T-helper 1 cell treated with Interleukin-12 subunit alpha and Interleukin-12 subunit beta and Interleukin-4 antibody, amounts not matched to agents 30 μg/mL and 1 μg/mL, for 36 hours (primary cell): Measurements from ENCODE around the gene NOP14.
"Not testable (repeated sequence)": the region's sequence is repeated elsewhere in the genome, so short reads cannot be mapped to it uniquely, and the experiment has no call there.

ENCODE experiments used
- H3K27ac Mint-ChIP-seq: one replicate; pipeline ENCODE4 v1.8.0; 2021; ENCODE audit warnings: mild to moderate bottlenecking, mixed read lengths
- H3K27me3 Mint-ChIP-seq: one replicate; pipeline ENCODE4 v1.8.0; 2021; ENCODE audit warnings: low read depth, mixed read lengths
- H3K36me3 Mint-ChIP-seq: one replicate; pipeline ENCODE4 v1.8.0; 2021; ENCODE audit warnings: low read depth, mixed read lengths
- H3K4me1 Mint-ChIP-seq: one replicate; pipeline ENCODE4 v1.8.0; 2021; ENCODE audit warnings: low read depth, mixed read lengths
- H3K4me3 Mint-ChIP-seq: one replicate; pipeline ENCODE4 v1.8.0; 2021; ENCODE audit warnings: mild to moderate bottlenecking, moderate library complexity, mixed read lengths
- H3K9me3 Mint-ChIP-seq: one replicate; pipeline ENCODE4 v1.8.0; 2021; ENCODE audit warnings: mixed read lengths

The NOP14 gene

DNA sequence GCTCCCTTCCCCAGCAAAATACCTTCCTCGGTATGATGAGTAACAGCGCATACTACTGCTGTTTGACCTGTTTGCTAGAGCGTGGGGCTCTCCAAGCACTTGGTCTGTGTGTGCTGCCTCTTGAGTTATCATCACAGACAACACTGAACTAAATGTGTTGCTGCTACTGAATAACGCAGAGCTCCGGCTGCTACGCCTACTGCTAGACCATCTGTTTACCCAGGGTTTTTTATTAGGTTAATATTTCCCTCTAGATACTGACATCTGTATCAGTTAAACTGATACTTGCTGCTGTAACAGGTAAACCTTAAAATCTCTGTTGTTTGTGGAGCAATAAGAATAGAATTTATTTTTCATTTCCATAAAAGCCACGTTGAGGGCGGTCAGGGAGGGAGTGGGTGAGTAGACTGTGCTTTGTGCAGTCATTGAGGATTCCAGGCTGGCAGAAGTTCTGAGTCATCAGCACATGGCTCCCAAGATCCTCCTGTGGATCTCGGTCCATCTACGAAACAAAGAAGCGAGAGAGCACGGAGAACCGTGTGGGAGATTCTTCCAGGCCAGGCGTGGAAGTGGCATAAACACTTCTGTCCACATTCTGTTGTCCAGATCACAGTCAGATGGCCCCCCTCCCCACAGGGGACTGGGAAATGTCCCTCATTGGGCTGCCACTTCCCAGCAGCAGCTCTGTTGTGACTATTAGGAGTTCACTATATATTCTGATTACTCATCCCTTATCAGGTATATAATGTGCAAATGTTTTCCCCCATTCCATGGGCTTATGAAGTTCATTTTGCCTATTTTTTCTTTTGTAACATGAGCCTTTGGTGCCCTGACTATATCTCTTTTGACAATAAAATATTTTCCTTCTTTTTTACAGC, 14.2 kb upstream of the NOP14 start:
- Mint-ChIP-seq H3K27me3 (no peaks in the 10 kb centered on the region), H3K27ac (no peak overlapping the region), H3K36me3 (no peaks in the 10 kb centered on the region), H3K4me1 (peaks cover 2% of the 10 kb centered on the region), H3K4me3 (no peak overlapping the region), H3K9me3 (peaks cover 13% of the 10 kb centered on the region)

DNA sequence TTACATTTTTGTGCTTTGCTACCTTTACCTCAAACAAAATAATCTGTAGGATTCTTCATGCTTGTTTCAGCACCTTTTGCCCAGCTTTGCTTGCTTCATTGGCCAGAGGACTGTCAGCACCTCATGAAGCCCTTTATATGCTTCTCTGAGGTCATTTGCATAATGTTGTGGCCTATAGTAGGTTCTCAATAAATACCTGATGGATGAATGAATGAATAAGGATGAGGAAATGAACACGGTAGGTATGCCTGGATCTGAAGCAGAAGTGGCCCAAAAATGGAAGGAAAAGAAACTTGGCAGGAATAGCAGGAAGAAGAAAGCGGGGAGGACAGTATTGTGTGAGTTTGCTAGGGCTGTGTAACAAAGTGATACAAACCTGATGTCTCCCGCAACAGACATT, 8.1 kb upstream of the NOP14 start:
- Mint-ChIP-seq H3K27me3 (no peaks in the 10 kb centered on the region), H3K9me3 (no peaks in the 10 kb centered on the region), H3K4me1 (no peaks in the 10 kb centered on the region), H3K27ac (no peak overlapping the region), H3K4me3 (no peak overlapping the region), H3K36me3 (no peaks in the 10 kb centered on the region)

DNA sequence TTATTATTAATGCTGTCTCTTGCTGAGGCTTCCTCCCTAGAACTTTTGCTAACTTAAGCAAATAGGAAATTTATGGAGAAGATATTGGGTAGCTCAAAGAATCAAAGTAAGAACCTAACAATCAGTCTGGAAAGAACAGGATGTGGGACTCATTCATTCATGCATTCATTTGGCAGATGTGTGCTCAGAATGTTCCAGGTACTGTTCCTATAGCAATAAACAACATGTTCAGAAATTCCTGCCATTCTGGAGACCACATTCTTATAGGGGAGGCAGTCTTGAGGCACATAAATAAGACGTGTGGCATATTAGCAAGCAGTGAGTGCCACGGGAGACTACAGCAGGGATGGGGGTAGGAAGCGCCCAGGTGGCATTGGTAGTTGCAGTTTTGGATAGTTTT, 5.2 kb upstream of the NOP14 start:
- Mint-ChIP-seq H3K36me3 (peaks cover 1% of the 10 kb centered on the region), H3K27me3 (peaks cover 7% of the 10 kb centered on the region), H3K4me1 (peaks cover 8% of the 10 kb centered on the region), H3K4me3 (no peak overlapping the region), H3K9me3 (no peaks in the 10 kb centered on the region), H3K27ac (no peak overlapping the region)

DNA sequence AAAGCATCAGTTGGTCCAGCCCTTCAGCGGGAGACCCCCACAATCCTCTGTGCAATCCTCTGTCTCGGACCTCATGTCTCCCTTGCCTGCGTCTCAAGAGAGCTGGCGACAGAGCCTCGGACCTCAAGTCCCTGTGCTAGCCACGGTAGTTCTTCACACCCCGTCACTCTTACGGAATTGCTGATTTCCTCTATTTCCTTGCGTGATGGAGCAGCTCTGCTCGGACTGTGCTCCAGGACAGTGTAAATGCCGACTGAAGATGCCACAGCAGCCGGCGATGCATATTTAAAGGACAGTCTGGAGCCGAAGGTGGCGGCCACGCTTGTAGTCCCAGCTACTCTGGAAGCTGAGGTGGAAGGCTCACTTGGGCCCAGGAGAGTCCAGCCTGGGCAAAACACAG, 2.1 kb upstream of the NOP14 start:
- H3K27me3 Mint-ChIP-seq: peaks cover 7% of the 10 kb centered on the region
- peak overlapping the region; percentile 67 for H3K4me3 Mint-ChIP-seq
- H3K9me3 Mint-ChIP-seq: no peaks in the 10 kb centered on the region
- no peak overlapping the region for H3K27ac Mint-ChIP-seq
- peaks cover 6% of the 10 kb centered on the region for H3K36me3 Mint-ChIP-seq
- peaks cover 20% of the 10 kb centered on the region for H3K4me1 Mint-ChIP-seq

DNA sequence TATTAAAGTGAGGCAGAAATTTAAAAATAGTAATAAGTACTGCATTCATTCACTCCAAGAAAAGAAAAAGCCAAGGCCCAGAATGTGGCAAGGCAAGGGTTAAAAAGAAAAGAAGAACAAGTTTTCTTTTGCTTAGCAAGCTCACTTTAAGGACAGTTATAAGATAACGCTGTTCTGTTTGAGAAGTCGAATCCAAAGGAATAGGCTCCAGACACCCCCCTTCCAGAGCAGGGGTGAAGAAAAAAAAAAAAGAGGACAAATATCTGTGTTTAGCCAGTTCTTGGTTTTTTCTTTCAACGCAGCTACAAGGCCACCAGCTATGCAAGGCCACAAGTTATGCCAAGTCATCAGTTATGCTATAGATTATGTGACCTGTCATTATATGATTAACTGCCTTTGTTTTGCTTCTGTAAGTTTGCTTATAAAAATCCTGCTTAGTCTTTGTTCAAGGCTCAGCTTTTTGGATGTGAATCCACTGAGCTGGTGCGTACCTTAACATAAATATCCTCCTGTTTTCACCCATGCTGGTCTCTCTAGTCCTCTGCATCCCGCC, 1.6 kb upstream of the NOP14 start:
- Mint-ChIP-seq H3K27ac (peak overlapping the region; percentile 82), H3K36me3 (peaks cover 6% of the 10 kb centered on the region), H3K27me3 (peaks cover 7% of the 10 kb centered on the region), H3K4me3 (peak overlapping the region; percentile 94), H3K4me1 (peaks cover 20% of the 10 kb centered on the region), H3K9me3 (no peaks in the 10 kb centered on the region)

DNA sequence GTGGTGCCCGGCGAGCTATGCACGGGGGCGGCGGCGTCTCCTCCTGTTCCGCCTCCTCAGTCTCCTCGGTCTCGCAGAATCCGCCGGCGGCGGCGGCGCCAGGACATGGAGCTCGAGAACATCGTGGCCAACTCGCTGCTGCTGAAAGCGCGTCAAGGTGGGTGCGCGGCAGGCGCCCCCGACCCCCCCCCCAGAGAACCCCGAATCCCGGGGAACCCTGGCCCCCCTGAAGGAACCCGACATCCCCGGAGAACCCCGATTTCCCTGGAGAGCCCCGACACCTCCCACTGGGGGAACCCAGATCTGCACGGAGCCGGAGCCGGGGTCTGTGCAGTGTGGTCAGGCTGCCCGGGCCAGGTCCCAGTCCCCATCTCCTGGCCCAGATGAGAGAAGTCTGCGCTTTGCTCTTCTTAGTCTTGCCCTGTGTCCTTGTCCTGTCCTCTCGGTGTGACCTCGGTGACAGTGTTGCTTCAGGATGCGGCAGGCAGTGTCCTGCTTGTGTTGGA, 813 bp upstream of the NOP14 start:
- Mint-ChIP-seq H3K27me3 (peaks cover 7% of the 10 kb centered on the region), H3K4me3 (peak overlapping the region; percentile 94), H3K4me1 (peaks cover 23% of the 10 kb centered on the region), H3K36me3 (peaks cover 6% of the 10 kb centered on the region), H3K9me3 (no peaks in the 10 kb centered on the region), H3K27ac (peak overlapping the region; percentile 82)

DNA sequence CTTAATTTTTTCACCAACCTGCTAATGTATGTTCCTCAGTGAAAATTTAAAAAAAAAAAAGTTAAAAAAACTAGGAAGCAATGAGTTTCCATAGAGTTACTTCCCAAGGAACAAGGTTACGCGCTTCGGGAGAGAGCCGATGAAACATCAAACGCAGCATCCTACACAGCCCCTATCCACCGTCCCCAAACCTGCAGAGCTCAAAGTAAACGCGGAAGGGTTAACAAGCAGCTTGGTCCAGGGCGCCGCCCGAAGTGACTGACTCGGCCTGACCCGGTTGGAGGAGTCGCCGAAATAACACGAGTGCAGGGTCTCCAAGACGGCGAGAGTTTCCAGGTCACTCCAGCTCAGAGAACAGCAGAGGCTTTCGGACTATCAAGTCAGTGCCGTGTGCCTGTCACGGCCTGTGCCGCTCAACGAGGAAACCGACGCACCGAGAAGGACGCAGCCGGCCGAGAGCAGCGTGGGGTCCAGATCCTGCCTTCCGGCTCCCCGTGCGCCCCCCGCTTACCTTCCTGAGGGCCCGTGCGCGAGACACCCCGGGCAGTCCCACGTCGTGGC, 512 bp downstream of the NOP14 start:
- H3K27me3 Mint-ChIP-seq: peaks cover 7% of the 10 kb centered on the region
- H3K4me1 Mint-ChIP-seq: peaks cover 33% of the 10 kb centered on the region
- H3K9me3 Mint-ChIP-seq: no peaks in the 10 kb centered on the region
- peaks cover 14% of the 10 kb centered on the region for H3K36me3 Mint-ChIP-seq
- peak overlapping the region; percentile 94 for H3K4me3 Mint-ChIP-seq
- H3K27ac Mint-ChIP-seq: peak overlapping the region; percentile 87

DNA sequence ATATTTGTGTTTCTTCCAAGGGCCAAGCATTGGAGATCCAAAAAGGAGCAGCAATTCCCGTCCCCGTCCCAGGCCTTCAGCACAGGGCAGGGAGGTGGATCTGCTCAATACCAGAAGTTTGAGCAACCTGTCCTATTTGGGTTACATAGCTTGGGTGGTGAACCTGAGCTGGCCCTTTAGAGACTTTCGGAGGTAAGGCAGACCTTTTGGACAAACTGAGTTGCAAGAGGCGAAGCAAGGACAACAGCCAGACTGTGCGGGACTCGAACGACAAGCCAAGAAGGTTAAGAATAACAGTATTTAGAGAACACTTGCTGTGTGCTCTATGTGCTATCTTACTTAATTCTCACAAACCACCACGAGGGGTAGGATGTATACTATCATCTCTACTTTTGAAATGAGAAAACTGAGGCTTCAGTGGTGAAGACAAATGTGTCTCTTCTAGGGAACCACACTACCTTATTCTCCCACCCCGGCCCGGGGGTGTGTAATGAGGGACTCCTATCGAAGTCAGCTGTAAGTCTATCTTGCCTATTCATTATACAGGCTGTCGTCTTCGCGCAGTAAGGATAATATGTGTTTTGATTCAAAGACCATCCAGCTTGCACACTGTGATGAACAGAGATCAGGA, 1.3 kb downstream of the NOP14 start:
- Mint-ChIP-seq H3K4me1 (peaks cover 37% of the 10 kb centered on the region), H3K4me3 (peak overlapping the region; percentile 94), H3K27me3 (peaks cover 7% of the 10 kb centered on the region), H3K27ac (peak overlapping the region; percentile 87), H3K9me3 (no peaks in the 10 kb centered on the region), H3K36me3 (peaks cover 17% of the 10 kb centered on the region)

DNA sequence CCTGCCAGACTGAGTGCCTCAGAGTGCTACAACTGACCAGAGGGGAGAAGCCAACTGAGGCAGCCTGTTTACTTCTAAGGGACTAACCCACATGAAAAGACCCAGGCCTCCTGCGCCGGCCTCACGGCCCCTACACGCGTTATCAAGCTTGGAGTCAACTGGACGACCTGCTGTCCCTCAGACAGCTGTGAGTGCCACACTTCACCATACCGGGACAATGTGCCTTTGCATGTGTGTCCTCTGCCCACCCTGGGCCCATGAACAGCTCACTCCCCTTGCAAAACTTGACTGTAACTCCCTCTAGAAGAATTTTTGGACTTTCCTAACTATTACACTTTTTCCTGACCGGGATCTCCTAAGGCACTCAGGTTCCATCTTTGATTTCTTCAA, 1.8 kb downstream of the NOP14 start:
- peaks cover 39% of the 10 kb centered on the region for H3K4me1 Mint-ChIP-seq
- H3K27ac Mint-ChIP-seq: peak overlapping the region; percentile 87

DNA sequence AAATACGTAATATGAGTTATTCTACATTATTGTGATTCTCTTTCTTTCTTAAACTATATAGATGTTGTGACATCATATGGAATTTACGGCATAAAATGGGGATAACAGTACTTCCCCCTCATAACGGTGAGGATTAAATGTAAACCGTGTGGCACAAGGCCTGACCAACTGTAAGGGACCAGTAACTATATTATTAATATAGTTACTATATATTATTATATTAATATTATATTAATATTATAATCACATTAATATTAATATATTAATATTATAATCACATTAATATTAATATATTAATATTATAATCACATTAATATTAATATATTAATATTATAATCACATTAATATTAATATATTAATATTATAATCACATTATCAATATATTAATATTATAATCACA, 2.8 kb downstream of the NOP14 start:
- peaks cover 25% of the 10 kb centered on the region for H3K36me3 Mint-ChIP-seq
- H3K9me3 Mint-ChIP-seq, H3K27me3 Mint-ChIP-seq, H3K27ac Mint-ChIP-seq, H3K4me3 Mint-ChIP-seq: not testable (repeated sequence)
- H3K4me1 Mint-ChIP-seq: peaks cover 49% of the 10 kb centered on the region

More for the DNA sequence above, 1.8 kb downstream of the NOP14 start:
- peaks cover 20% of the 10 kb centered on the region for H3K36me3 Mint-ChIP-seq
- H3K9me3 Mint-ChIP-seq: no peaks in the 10 kb centered on the region
- H3K4me3 Mint-ChIP-seq: peak overlapping the region; percentile 94
- peaks cover 7% of the 10 kb centered on the region for H3K27me3 Mint-ChIP-seq

DNA sequence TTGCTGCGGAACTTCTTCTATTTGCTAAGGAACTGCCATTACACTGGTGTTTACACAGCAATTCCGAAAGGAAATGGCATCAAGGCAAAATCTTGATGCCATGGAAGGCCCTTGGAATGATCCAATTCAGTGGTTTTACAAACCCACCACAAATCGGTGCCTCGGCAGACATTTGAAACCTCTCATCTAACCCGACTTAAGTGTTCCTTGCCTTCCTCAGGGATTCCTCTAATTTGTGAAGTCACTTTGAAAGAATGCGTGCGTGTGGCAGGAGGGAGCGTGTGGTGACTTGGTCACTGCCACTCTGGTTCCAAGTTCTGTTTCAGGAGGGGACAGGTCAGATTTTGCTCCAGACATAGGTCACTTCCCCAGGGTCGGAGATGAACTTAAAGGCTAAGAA, 4.8 kb downstream of the NOP14 start:
- Mint-ChIP-seq H3K27ac (no peak overlapping the region), H3K4me1 (peaks cover 54% of the 10 kb centered on the region), H3K4me3 (no peak overlapping the region), H3K27me3 (no peaks in the 10 kb centered on the region), H3K36me3 (peaks cover 39% of the 10 kb centered on the region), H3K9me3 (no peaks in the 10 kb centered on the region)

DNA sequence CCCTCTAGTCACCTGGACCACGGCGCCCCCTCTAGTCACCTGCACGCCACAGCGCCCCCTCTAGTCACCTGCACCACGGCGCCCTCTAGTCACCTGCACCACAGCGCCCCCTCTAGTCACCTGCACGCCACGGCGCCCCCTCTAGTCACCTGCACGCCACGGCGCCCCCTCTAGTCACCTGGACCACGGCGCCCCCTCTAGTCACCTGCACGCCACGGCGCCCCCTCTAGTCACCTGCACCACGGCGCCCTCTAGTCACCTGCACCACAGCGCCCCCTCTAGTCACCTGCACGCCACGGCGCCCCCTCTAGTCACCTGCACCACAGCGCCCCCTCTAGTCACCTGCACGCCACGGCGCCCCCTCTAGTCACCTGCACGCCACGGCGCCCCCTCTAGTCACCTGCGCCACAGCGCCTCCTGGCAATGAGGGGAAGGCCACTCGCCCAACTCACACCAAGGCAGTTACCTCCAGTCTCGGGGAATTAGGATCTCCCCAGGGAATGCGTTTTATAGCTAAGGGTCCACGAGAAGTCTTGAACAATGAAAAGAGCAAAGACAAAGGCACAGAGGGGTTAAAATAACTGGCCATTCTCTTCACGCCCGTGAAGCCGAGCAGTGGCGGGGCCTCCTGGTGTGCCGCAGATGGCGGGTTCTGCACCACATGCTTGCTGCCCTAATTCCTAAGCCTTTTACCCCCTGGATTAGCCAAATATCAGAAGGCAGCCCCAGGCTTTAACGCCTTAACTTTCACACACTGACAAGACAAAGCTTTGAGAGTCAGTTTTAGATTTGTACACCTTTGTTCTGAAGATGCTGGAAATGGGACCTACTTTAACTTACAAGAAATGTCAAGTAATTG, 7.8 kb downstream of the NOP14 start:
- H3K27ac Mint-ChIP-seq: peak overlapping the region; percentile 98
- H3K4me1 Mint-ChIP-seq: peaks cover 50% of the 10 kb centered on the region
- peak overlapping the region; percentile 25 for H3K4me3 Mint-ChIP-seq
- not testable (repeated sequence) for H3K27me3 Mint-ChIP-seq, H3K9me3 Mint-ChIP-seq
- H3K36me3 Mint-ChIP-seq: peaks cover 51% of the 10 kb centered on the region

DNA sequence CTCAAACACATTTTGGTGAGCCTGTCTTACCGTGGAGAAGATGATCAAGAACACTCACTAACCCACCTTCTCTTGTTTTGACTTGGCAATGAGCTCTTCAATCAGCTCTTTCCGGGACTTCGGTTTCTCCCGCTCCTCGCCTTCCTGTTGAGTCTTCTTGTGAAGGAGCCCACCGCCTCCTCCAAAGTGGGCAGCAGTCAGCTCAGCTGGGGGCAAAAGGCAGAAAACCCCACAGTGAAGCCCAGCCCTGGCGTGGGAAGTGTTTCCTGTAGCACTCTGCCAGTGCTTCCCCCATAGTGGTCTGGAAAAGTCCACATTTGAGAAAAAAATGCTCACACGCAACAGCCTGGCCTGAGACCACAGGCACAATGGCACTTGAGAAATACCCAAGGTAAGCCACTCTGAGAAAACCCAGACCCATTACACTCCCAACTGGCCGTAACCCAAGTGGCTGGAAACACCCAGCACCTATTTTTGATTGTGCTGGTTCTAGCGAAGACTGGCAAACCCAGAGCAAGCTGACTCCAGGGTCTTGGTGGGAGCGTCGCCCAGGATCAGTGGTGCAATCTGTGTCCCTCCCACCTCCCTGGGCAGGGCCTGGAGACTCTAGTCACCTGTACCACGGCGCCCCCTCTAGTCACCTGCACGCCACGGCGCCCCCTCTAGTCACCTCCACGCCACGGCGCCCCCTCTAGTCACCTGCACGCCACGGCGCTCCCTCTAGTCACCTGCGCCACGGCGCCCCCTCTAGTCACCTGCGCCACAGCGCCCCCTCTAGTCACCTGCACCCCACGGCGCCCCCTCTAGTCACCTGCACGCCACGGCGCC, 8.6 kb downstream of the NOP14 start:
- Mint-ChIP-seq H3K9me3 (no peaks in the 10 kb centered on the region), H3K4me3 (peak overlapping the region; percentile 48), H3K36me3 (peaks cover 56% of the 10 kb centered on the region), H3K27me3 (no peaks in the 10 kb centered on the region), H3K27ac (peak overlapping the region; percentile 98), H3K4me1 (peaks cover 47% of the 10 kb centered on the region)
